T-helper 1 cell (primary cell): ENCODE results near the gene POU5F2.
A peak's percentile ranks its signal among the peaks of the same experiment; 100 is the strongest.

Source experiments
- DNase-seq, 5 donors: peaks; one replicate each; pipeline ENCODE4 v3.0.0-alpha.2; 2012 to 2020
- total RNA-seq, 4 donors: gene quantifications; one replicate each; lab custom pipeline; 2026; lab: John Stamatoyannopoulos, UW

The POU5F2 gene
- total RNA-seq, result 3.0 to 9.6 (median 7.8) reads per million in 4 donors

GRCh38 chr5:93741136-93741811 lies at the start of gene POU5F2:
TSS of gene POU5F2 (minus strand) at chr5:93741600. CDS start at chr5:93741563, 37 bp downstream.
- no peak for DNase-seq

GRCh38 chr5:93790401-93790800 lies 49.0 kb upstream of the POU5F2 start:
- DNase-seq, result no peak

GRCh38 chr5:93789173-93790067 lies 48.0 kb upstream of the POU5F2 start:
- no peak for DNase-seq

- DNase-seq, result no peak
Measured at GRCh38 chr5:93787598-93787997, 46.2 kb upstream of the POU5F2 start.

- no peak for DNase-seq
Measured at GRCh38 chr5:93785475-93785874, 44.1 kb upstream of the POU5F2 start.

- DNase-seq, result no peak
Measured at GRCh38 chr5:93782978-93783377, 41.6 kb upstream of the POU5F2 start.

GRCh38 chr5:93777620-93778019 lies 36.2 kb upstream of the POU5F2 start:
- no peak for DNase-seq

- no peak for DNase-seq
Measured at GRCh38 chr5:93756372-93756771, 15.0 kb upstream of the POU5F2 start.

GRCh38 chr5:93755716-93756115 lies 14.3 kb upstream of the POU5F2 start:
- DNase-seq, result no peak

- peak in 1 of 5 donors; percentile 10 for DNase-seq
Measured at GRCh38 chr5:93748875-93749397, 7.5 kb upstream of the POU5F2 start.

GRCh38 chr5:93746406-93747056 lies 5.1 kb upstream of the POU5F2 start:
- no peak for DNase-seq

- no peak for DNase-seq
Measured at GRCh38 chr5:93736284-93736683, 5.1 kb downstream of the POU5F2 start.

GRCh38 chr5:93735378-93735777 lies 6.0 kb downstream of the POU5F2 start:
- DNase-seq, result no peak

- no peak for DNase-seq
Measured at GRCh38 chr5:93731987-93732386, 9.4 kb downstream of the POU5F2 start.

GRCh38 chr5:93726595-93726994 lies 14.8 kb downstream of the POU5F2 start:
- DNase-seq, result no peak

- DNase-seq, result no peak
Measured at GRCh38 chr5:93724791-93725190, 16.6 kb downstream of the POU5F2 start.

GRCh38 chr5:93723681-93724080 lies 17.7 kb downstream of the POU5F2 start:
- no peak for DNase-seq

- no peak for DNase-seq
Measured at GRCh38 chr5:93723005-93723404, 18.4 kb downstream of the POU5F2 start.

GRCh38 chr5:93722588-93722987 lies 18.8 kb downstream of the POU5F2 start:
- no peak for DNase-seq

GRCh38 chr5:93721511-93721910 lies 19.9 kb downstream of the POU5F2 start:
- DNase-seq, result no peak

GRCh38 chr5:93721071-93721470 lies 20.3 kb downstream of the POU5F2 start:
- DNase-seq, result peak in 1 of 5 donors; percentile 15

GRCh38 chr5:93717162-93717561 lies 24.2 kb downstream of the POU5F2 start:
- no peak for DNase-seq

- DNase-seq, result no peak
Measured at GRCh38 chr5:93716453-93716852, 24.9 kb downstream of the POU5F2 start.
